HCT116 (cell line): ENCODE results near the gene MSH3. TPM values are rescaled to one million over a fixed set of nuclear protein-coding genes. Genes with fewer than 3 reads are reported as not detected.

ENCODE experiments used
- ATAC-seq: fragments of 200-7000 bp; cut with Tn5 transposase; 2 replicates; pipeline ENCODE4 v1.9.1; 2020; ENCODE audit warnings: mild to moderate bottlenecking, moderate library complexity
- BruUV-seq: library from RNA; stranded (reverse); fragments of 400-500 nt; replicated peaks from 2 replicates; lab custom pipeline; 2021; lab: Mats Ljungman, UMichigan
- CTCF ChIA-PET: fragments of 300-600 bp; sonication (Branson Sonifier 250); formaldehyde crosslinking; loops from one replicate; lab custom pipeline; 2021; ENCODE audit warnings: antibody characterized with exemption; lab: Charles Lee
- POLR2A ChIA-PET: fragments of 300-600, 350-600 bp; sonication (Branson Sonifier 250); formaldehyde crosslinking; loops from one replicate; lab custom pipeline; 2021; ENCODE audit warnings: antibody characterized with exemption; lab: Charles Lee
- RAD21 ChIA-PET, 2 experiments: fragments of 300-600 bp; sonication (Branson Sonifier 250); formaldehyde crosslinking; loops; one replicate each; lab custom pipeline; 2023; ENCODE audit warnings: low total read pairs in 2 of 2; ENCODE audit not compliant: uncharacterized antibody in 2 of 2, unreplicated experiment in 2 of 2, low non-redundant PET in 1 of 2; lab: Charles Lee
- DNase-seq: peaks from one replicate; pipeline ENCODE4 v3.0.0-alpha.2; 2010; ENCODE audit warnings: low read depth, low spot score
- H2AFZ ChIP-seq: fragments of 200-600 bp; shearing (Covaris generic), sonication (generic); 2 replicates; pipeline ENCODE4 v1.6.1; 2017; ENCODE audit warnings: low read depth, mixed run types, mixed read lengths, antibody characterized with exemption, low read length; ENCODE audit not compliant: poor library complexity, severe bottlenecking
- H3K27ac ChIP-seq: 2 replicates; pipeline ENCODE4 v1.5.1; 2012; ENCODE audit warnings: low read depth, low read length
- H3K27me3 ChIP-seq: fragments of 200-600 bp; sonication (generic); 2 replicates; pipeline ENCODE4 v1.6.1; 2016; ENCODE audit warnings: mixed run types, low read length, mixed read lengths; ENCODE audit not compliant: insufficient read depth
- H3K36me3 ChIP-seq, 2 experiments: fragments of 200-500 bp in 1 of 2; fragments of 200-600 bp in 1 of 2; sonication (Bioruptor generic) in 1 of 2; sonication (generic) in 1 of 2; 2 replicates each; pipeline versions ENCODE4 v1.5.1 to v1.6.1; 2014 to 2016; ENCODE audit warnings: low read length in 2 of 2, inconsistent platforms in 1 of 2, mixed read lengths in 1 of 2, mixed run types in 1 of 2; ENCODE audit not compliant: insufficient read depth in 2 of 2, control insufficient read depth in 1 of 2
- H3K4me1 ChIP-seq, 2 experiments: fragments of 200-600 bp in 1 of 2; sonication (generic) in 1 of 2; 2 replicates each; pipeline versions ENCODE4 v1.5.1 to v1.6.1; 2012 to 2017; ENCODE audit warnings: low read length in 2 of 2, inconsistent platforms in 1 of 2, mild to moderate bottlenecking in 1 of 2, mixed read lengths in 1 of 2, mixed run types in 1 of 2, moderate library complexity in 1 of 2; ENCODE audit not compliant: insufficient read depth in 2 of 2, control insufficient read depth in 1 of 2
- H3K4me2 ChIP-seq: fragments of 200-600 bp; sonication (generic); 2 replicates; pipeline ENCODE4 v1.6.1; 2017; ENCODE audit warnings: mixed run types, low read length, mixed read lengths
- H3K4me3 ChIP-seq, 2 experiments: fragments of 200-600 bp in 1 of 2; sonication (generic) in 1 of 2; replicated peaks in 1 of 2; 2 replicates each; pipeline ENCODE4 v1.5.1; 2011 to 2016; ENCODE audit warnings: low read length in 2 of 2, control low read depth in 1 of 2, low read depth in 1 of 2, mild to moderate bottlenecking in 1 of 2, mixed read lengths in 1 of 2, mixed run types in 1 of 2
- H3K79me2 ChIP-seq: fragments of 200-600 bp; sonication (generic); 2 replicates; pipeline ENCODE4 v1.6.1; 2017; ENCODE audit warnings: mild to moderate bottlenecking, mixed run types, low read length, moderate library complexity, mixed read lengths; ENCODE audit not compliant: insufficient read depth
- H3K9ac ChIP-seq: fragments of 200-600 bp; sonication (generic); 2 replicates; pipeline ENCODE4 v1.6.1; 2016; ENCODE audit warnings: low read length, mixed read lengths
- H3K9me2 ChIP-seq: fragments of 200-600 bp; sonication (generic), shearing (Covaris generic); 2 replicates; pipeline ENCODE4 v1.6.1; 2017; ENCODE audit warnings: mixed run types, mild to moderate bottlenecking, moderate library complexity; ENCODE audit not compliant: insufficient read depth
- H3K9me3 ChIP-seq, 2 experiments: fragments of 200-500 bp in 1 of 2; fragments of 200-600 bp in 1 of 2; sonication (Bioruptor generic) in 1 of 2; sonication (generic) in 1 of 2; 2 replicates each; pipeline ENCODE4 v1.6.1; 2014 to 2017; ENCODE audit warnings: low read length in 2 of 2, mixed read lengths in 2 of 2, inconsistent platforms in 1 of 2, low read depth in 1 of 2, mild to moderate bottlenecking in 1 of 2, mixed run types in 1 of 2, moderate library complexity in 1 of 2; ENCODE audit not compliant: control insufficient read depth in 1 of 2, insufficient read depth in 1 of 2
- H4K20me1 ChIP-seq: fragments of 200-600 bp; sonication (generic), shearing (Covaris generic); 2 replicates; pipeline ENCODE4 v1.6.1; 2017; ENCODE audit warnings: mixed run types, mild to moderate bottlenecking, moderate library complexity; ENCODE audit not compliant: insufficient read depth
- CEBPB ChIP-seq: IDR thresholded peaks from 2 replicates; pipeline ENCODE4 v1.6.1; 2012; ENCODE audit warnings: low read depth
- EGR1 ChIP-seq: IDR thresholded peaks from 2 replicates; pipeline ENCODE4 v1.6.1; 2012; ENCODE audit warnings: low read depth
- EZH2 ChIP-seq: fragments of 200-600 bp; sonication (generic); IDR thresholded peaks from 2 replicates; pipeline ENCODE4 v1.6.1; 2017; ENCODE audit warnings: antibody characterized with exemption, mixed run types
- EZH2phosphoT487 ChIP-seq: fragments of 200-600 bp; IDR thresholded peaks from 2 replicates; pipeline ENCODE4 v1.6.1; 2018; ENCODE audit warnings: antibody characterized with exemption, borderline replicate concordance
- FOSL1 ChIP-seq: IDR thresholded peaks from 2 replicates; pipeline ENCODE4 v1.6.1; 2012; ENCODE audit warnings: low read depth
- JUND ChIP-seq: IDR thresholded peaks from 2 replicates; pipeline ENCODE4 v1.6.1; 2012
- POLR2A ChIP-seq: IDR thresholded peaks from 2 replicates; pipeline ENCODE4 v1.7.0; 2011; ENCODE audit warnings: borderline replicate concordance; ENCODE audit not compliant: insufficient read depth, insufficient read length; ENCODE audit errors: extremely low read depth
- RAD21 ChIP-seq: IDR thresholded peaks from 2 replicates; pipeline ENCODE4 v1.6.1; 2012; ENCODE audit warnings: low read depth, mild to moderate bottlenecking
- SIN3A ChIP-seq: IDR thresholded peaks from 2 replicates; pipeline ENCODE4 v1.6.1; 2012; ENCODE audit warnings: low read depth
- SP1 ChIP-seq: IDR thresholded peaks from 2 replicates; pipeline ENCODE4 v1.6.1; 2012; ENCODE audit warnings: low read depth
- SRF ChIP-seq: IDR thresholded peaks from 2 replicates; pipeline ENCODE4 v1.6.1; 2012; ENCODE audit warnings: low read depth
- intact Hi-C: fragments of 100-400 bp; cut with micrococcal nuclease; formaldehyde crosslinking; loops from 2 replicates; pipeline ENCODE4 v1.10.0; 2022
- total RNA-seq: library from RNA; stranded (reverse); gene quantifications from one replicate; pipeline ENCODE4 v1.2.1, GENCODE V29; 2021; ENCODE audit not compliant: unreplicated experiment
- TF ChIP-seq, protein P1 (sequence below): IDR thresholded peaks from 2 replicates; pipeline ENCODE4 v1.6.1; 2011; ENCODE audit warnings: mild to moderate bottlenecking, low read length, moderate library complexity; ENCODE audit not compliant: insufficient replicate concordance; ENCODE audit errors: extremely low read depth
- TF ChIP-seq, protein P2 (sequence below): IDR thresholded peaks from 2 replicates; pipeline ENCODE4 v1.6.1; 2012
- TF ChIP-seq, protein P3 (sequence below): IDR thresholded peaks from 2 replicates; pipeline ENCODE4 v1.6.1; 2012; ENCODE audit warnings: low read depth
- TF ChIP-seq, protein P4 (sequence below), 3 experiments: fragments of 200-600 bp in 1 of 3; sonication (generic) in 1 of 3; IDR thresholded peaks in 2 of 3; conservative IDR thresholded peaks in 1 of 3; 2 replicates each; pipeline ENCODE4 v1.5.1; 2012 to 2017; ENCODE audit warnings: low read depth in 2 of 3, low read length in 2 of 3, antibody characterized with exemption in 1 of 3, borderline replicate concordance in 1 of 3, control low read depth in 1 of 3, mild to moderate bottlenecking in 1 of 3, mixed read lengths in 1 of 3, mixed run types in 1 of 3, moderate library complexity in 1 of 3; ENCODE audit not compliant: insufficient read depth in 1 of 3

MSH3 gene
- total RNA-seq, 1 experiment from 2014 or later: 4.9 TPM

DNA sequence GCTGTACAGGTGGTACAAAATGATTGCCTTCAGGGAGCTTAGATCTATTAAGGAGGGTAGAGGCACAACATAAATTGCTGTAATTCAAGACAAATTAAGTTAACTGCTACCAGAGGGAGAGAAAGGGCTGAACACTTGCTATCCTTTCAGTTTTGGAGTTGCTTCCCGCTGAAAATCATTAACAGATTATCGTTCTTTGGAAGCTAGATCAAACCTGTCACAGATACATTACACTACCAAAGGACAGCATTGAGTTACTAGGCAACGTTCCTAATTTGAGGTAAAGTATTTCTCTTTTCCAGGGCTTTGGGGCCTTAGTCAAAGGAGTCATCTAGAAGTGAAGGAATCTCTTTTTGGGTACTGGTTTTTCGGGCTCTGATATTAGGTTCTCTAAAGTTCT is 85.0 kb downstream of the MSH3 start (continued):
- TF ChIP-seq, protein P1, sequence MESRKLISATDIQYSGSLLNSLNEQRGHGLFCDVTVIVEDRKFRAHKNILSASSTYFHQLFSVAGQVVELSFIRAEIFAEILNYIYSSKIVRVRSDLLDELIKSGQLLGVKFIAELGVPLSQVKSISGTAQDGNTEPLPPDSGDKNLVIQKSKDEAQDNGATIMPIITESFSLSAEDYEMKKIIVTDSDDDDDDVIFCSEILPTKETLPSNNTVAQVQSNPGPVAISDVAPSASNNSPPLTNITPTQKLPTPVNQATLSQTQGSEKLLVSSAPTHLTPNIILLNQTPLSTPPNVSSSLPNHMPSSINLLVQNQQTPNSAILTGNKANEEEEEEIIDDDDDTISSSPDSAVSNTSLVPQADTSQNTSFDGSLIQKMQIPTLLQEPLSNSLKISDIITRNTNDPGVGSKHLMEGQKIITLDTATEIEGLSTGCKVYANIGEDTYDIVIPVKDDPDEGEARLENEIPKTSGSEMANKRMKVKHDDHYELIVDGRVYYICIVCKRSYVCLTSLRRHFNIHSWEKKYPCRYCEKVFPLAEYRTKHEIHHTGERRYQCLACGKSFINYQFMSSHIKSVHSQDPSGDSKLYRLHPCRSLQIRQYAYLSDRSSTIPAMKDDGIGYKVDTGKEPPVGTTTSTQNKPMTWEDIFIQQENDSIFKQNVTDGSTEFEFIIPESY: no peak
- TF ChIP-seq, protein P2, sequence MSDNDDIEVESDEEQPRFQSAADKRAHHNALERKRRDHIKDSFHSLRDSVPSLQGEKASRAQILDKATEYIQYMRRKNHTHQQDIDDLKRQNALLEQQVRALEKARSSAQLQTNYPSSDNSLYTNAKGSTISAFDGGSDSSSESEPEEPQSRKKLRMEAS: no peak
- TF ChIP-seq FOSL1: no peak
- no peak for TF ChIP-seq SP1
- TF ChIP-seq CEBPB: no peak
- TF ChIP-seq, protein P3, sequence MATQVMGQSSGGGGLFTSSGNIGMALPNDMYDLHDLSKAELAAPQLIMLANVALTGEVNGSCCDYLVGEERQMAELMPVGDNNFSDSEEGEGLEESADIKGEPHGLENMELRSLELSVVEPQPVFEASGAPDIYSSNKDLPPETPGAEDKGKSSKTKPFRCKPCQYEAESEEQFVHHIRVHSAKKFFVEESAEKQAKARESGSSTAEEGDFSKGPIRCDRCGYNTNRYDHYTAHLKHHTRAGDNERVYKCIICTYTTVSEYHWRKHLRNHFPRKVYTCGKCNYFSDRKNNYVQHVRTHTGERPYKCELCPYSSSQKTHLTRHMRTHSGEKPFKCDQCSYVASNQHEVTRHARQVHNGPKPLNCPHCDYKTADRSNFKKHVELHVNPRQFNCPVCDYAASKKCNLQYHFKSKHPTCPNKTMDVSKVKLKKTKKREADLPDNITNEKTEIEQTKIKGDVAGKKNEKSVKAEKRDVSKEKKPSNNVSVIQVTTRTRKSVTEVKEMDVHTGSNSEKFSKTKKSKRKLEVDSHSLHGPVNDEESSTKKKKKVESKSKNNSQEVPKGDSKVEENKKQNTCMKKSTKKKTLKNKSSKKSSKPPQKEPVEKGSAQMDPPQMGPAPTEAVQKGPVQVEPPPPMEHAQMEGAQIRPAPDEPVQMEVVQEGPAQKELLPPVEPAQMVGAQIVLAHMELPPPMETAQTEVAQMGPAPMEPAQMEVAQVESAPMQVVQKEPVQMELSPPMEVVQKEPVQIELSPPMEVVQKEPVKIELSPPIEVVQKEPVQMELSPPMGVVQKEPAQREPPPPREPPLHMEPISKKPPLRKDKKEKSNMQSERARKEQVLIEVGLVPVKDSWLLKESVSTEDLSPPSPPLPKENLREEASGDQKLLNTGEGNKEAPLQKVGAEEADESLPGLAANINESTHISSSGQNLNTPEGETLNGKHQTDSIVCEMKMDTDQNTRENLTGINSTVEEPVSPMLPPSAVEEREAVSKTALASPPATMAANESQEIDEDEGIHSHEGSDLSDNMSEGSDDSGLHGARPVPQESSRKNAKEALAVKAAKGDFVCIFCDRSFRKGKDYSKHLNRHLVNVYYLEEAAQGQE: no peak
- no peak for TF ChIP-seq EGR1
- no peak for TF ChIP-seq EZH2phosphoT487
- TF ChIP-seq RAD21: no peak

DNA sequence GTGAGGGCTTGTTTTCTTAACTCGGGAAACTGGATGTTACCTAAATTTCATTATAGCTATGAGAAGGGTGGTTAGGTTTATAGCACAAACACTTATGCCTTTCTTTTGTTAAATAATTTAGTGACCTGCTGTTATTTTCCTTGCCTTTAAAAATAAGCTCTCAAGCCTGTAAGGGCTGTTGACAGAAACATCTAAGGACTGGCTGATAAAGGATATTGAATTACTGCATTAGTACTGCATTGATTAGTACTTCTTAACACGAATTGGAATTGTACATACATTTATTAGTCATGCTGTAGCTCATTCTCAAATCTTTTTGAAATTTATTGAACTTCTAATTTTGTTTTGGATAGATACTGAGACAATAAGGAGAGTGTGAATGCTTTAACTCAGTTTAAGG is 85.4 kb downstream of the MSH3 start:
- no peaks in the 10 kb centered on the region for H3K79me2 ChIP-seq
- ChIA-PET CTCF (no interaction called here), RAD21 (no interaction called here), POLR2A (no interaction called here)
- no peak overlapping the region for H3K9ac ChIP-seq
- H4K20me1 ChIP-seq: no peaks in the 10 kb centered on the region
- intact Hi-C loops: loop anchor here (2.0 kb wide), 1 partner anchor 43 kb away; no protein-coding TSS in a partner anchor
- DNase-seq (no peak), ATAC-seq (no peak)
- no TSS peak for BruUV-seq
- H2AFZ ChIP-seq: no peak overlapping the region
- no peaks in the 10 kb centered on the region for H3K27me3 ChIP-seq
- no peak overlapping the region for H3K4me2 ChIP-seq
- no peaks in the 10 kb centered on the region for H3K9me2 ChIP-seq
- H3K4me3 ChIP-seq: no peak overlapping the region
- H3K27ac ChIP-seq: no peak overlapping the region
- no peaks in the 10 kb centered on the region for H3K36me3 ChIP-seq
- H3K9me3 ChIP-seq: no peaks in the 10 kb centered on the region
- no peaks in the 10 kb centered on the region for H3K4me1 ChIP-seq
- TF ChIP-seq, protein P4, sequence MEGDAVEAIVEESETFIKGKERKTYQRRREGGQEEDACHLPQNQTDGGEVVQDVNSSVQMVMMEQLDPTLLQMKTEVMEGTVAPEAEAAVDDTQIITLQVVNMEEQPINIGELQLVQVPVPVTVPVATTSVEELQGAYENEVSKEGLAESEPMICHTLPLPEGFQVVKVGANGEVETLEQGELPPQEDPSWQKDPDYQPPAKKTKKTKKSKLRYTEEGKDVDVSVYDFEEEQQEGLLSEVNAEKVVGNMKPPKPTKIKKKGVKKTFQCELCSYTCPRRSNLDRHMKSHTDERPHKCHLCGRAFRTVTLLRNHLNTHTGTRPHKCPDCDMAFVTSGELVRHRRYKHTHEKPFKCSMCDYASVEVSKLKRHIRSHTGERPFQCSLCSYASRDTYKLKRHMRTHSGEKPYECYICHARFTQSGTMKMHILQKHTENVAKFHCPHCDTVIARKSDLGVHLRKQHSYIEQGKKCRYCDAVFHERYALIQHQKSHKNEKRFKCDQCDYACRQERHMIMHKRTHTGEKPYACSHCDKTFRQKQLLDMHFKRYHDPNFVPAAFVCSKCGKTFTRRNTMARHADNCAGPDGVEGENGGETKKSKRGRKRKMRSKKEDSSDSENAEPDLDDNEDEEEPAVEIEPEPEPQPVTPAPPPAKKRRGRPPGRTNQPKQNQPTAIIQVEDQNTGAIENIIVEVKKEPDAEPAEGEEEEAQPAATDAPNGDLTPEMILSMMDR (IDR thresholded peaks at IDR 0.05 in 2 of 3, conservative IDR thresholded peaks at IDR 0.05 in 1 of 3; ENCODE audit: borderline replicate concordance in 1 of 3, insufficient read depth in 1 of 3, low read depth in 2 of 3, low read length in 2 of 3): no peak
- TF ChIP-seq EZH2 (no peak), POLR2A (no peak), CEBPB (no peak), SRF (no peak), JUND (no peak), EZH2phosphoT487 (no peak), SIN3A (no peak)
- TF ChIP-seq, protein P2: no peak
